AG04449 (cell line): ENCODE results near the gene SCYGR4.

Experiments used
- CTCF ChIA-PET: fragments of 350-600 bp; formaldehyde crosslinking; extraction: SDS; loops from one replicate; lab custom pipeline; 2021; ENCODE audit warnings: antibody characterized with exemption; lab: Yijun Ruan, JAX
- POLR2A ChIA-PET: fragments of 400-600, 350-600 bp; formaldehyde crosslinking; extraction: SDS; loops from one replicate; lab custom pipeline; 2020; ENCODE audit warnings: antibody characterized with exemption, inconsistent platforms; lab: Yijun Ruan, JAX
- DNase-seq: peaks from one replicate; pipeline ENCODE4 v3.0.0-alpha.2; 2010; ENCODE audit warnings: low read depth, low spot score
- H3K4me3 ChIP-seq: 2 replicates; pipeline ENCODE4 v1.5.1; 2011; ENCODE audit warnings: low read depth, mild to moderate bottlenecking, control low read depth, low read length
- TF ChIP-seq, protein P1 (sequence below): IDR thresholded peaks from one replicate; pipeline ENCODE4 v1.5.1; 2011; ENCODE audit warnings: mild to moderate bottlenecking, moderate library complexity, low read length, control low read depth, inconsistent platforms; ENCODE audit not compliant: insufficient read depth; ENCODE audit errors: missing control alignments

The SCYGR4 gene, protein sequence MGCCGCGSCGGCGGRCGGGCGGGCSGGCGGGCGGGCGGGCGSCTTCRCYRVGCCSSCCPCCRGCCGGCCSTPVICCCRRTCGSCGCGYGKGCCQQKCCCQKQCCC

DNA sequence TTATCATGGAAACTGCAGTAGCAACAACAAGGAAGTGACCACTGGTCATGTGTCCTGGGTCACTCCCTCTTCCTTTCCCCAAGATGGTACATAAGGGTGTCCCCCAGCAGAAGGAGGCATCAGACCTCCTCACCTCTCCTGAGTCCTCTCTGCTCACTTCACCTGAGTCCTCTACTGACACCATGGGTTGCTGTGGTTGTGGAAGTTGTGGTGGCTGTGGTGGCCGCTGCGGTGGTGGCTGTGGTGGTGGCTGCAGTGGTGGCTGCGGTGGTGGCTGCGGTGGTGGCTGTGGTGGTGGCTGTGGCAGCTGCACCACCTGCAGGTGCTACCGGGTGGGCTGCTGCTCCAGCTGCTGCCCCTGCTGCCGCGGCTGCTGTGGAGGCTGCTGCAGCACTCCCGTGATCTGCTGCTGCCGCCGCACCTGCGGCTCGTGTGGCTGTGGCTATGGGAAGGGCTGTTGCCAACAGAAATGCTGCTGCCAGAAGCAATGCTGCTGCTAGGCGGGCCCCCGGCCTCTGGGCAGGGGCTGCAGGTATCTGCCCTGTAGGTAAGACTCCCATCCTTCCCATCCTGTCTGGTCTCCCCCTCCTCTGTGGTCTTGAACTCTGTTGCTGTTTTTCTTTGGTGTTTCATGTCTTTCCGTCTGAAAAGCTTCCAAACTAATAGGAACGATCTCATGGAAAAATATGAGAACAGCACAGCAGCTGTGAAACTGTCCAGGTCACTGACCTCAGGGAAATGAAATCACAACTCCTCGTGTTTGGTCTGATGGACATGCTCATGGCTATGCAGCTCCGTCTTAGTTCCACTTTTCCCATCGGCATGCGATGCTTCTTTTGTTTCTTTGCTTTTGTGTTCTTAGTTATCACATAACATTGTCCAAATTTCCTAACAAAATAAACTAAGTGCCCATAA is at the start of gene SCYGR4:
TSS of gene SCYGR4 (plus strand) at position 183 of the 915 bp plus-strand sequence. CDS start at position 183, 0 bp downstream.
- CTCF ChIA-PET, result no interaction called here
- POLR2A ChIA-PET, result no interaction called here

DNA sequence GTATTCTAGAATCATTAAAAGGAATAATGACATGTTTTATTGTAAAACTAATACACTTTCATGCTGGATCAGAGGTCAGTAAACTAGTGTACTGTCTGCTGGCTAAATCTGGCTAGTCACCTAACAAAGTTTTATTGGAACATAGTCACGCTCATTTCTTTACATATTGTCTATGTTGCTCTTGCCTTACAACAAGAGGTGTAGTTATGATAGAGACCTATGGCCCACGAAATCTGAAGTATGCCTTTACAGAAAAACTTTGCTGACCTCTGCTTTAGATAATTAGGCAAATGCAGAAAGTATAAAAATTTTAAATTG is 48.5 kb upstream of the SCYGR4 start:
- no peak overlapping the region for H3K4me3 ChIP-seq
- ChIA-PET POLR2A (no interaction called here), CTCF (no interaction called here)
- TF ChIP-seq, protein P1, sequence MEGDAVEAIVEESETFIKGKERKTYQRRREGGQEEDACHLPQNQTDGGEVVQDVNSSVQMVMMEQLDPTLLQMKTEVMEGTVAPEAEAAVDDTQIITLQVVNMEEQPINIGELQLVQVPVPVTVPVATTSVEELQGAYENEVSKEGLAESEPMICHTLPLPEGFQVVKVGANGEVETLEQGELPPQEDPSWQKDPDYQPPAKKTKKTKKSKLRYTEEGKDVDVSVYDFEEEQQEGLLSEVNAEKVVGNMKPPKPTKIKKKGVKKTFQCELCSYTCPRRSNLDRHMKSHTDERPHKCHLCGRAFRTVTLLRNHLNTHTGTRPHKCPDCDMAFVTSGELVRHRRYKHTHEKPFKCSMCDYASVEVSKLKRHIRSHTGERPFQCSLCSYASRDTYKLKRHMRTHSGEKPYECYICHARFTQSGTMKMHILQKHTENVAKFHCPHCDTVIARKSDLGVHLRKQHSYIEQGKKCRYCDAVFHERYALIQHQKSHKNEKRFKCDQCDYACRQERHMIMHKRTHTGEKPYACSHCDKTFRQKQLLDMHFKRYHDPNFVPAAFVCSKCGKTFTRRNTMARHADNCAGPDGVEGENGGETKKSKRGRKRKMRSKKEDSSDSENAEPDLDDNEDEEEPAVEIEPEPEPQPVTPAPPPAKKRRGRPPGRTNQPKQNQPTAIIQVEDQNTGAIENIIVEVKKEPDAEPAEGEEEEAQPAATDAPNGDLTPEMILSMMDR, result no peak
- DNase-seq, result no peak

More for the DNA sequence above, at the start of gene SCYGR4:
- TF ChIP-seq, protein P1, result no peak
- DNase-seq, result no peak
- no peak within 1 kb of the TSS for H3K4me3 ChIP-seq

DNA sequence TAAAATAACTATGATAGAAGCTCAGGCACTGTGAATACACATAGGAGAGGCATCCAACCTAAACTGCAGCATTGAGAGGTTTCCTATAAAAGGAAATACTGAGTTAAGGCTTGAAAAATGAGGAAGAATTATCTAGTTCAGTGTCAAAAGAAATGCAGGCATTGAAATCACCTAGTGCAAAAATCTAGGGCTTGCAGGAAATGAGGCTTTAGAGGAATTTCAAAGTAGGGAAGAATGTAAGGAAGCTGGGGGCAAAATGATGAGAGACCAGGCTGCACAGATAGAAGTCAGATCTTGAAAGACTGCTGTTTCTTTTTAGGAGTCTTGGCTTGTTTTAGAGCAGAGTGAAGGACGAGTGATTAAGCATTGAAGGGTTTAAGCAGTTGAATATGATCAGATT is 46.7 kb upstream of the SCYGR4 start:
- POLR2A ChIA-PET, result interaction anchor here (0.6 kb wide), 1 partner anchor 157 kb away, joined by 3 read pairs; no protein-coding TSS in a partner anchor
- no peak for DNase-seq

DNA sequence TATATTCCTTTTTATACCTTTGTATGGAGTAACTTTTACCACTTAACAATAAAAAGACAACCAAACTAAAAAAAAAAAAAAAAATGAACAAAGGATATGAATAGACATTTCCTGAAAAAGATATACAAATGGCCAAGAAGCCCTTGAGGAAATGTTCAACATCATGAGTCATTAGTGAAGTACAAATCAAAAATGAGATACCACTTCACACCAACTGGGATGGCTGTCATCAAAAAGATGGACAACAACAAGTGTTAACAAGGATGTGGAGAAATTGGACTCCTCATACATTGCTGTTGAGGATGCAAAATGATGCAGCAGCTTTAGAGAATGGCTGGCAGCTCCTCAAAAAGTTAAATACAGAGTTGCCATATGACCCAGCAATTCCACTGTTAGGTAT is 41.2 kb upstream of the SCYGR4 start:
- no peak for DNase-seq
- ChIA-PET POLR2A (no interaction called here), CTCF (no interaction called here)
- H3K4me3 ChIP-seq, result no peak overlapping the region
- TF ChIP-seq, protein P1, result no peak

More for the DNA sequence above, 46.7 kb upstream of the SCYGR4 start:
- no peak overlapping the region for H3K4me3 ChIP-seq
- CTCF ChIA-PET, result interaction anchor here (1.6 kb wide), 1 partner anchor 196 kb away, joined by 6 read pairs; no protein-coding TSS in a partner anchor
- TF ChIP-seq, protein P1, result no peak

DNA sequence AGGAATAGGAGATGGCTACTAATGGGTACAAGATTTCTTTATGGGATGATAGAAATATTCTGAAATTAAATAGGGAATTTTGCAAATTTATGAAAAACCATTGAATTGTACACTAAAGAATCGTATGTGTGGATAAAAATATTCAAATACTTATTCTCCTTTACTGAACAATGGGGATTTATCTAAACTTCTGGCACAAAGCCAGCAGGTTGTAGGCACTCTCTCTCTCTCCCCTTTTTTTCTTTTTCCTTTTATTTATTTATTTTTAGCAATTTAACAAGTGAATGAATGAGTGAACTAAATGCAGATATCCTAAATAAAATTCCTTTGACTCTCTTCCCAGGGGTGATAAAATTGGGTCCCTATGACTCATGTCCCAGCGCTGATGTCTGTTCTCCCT is 40.5 kb upstream of the SCYGR4 start:
- H3K4me3 ChIP-seq, result no peak overlapping the region
- ChIA-PET CTCF (no interaction called here), POLR2A (no interaction called here)
- TF ChIP-seq, protein P1, result no peak
- DNase-seq, result no peak

DNA sequence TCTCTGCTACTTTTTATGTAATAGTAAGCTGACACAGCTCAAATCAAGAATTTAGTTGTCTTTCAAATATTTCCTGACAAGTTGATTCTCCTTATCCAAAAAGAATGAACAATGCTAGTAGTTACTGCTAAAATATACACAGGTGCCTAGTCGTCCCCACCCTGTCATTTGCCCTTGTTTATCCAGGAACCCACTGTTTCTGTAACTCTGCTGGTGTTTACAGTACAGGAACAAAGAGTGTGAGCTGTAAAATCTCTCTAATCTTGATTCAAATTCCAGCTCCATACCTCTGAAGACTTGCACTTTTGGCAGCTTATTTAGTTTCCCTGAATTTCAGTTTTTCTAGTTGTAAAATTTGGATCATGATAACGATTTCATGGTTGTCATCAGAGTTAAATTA is 39.7 kb upstream of the SCYGR4 start:
- no peak overlapping the region for H3K4me3 ChIP-seq
- no peak for DNase-seq
- TF ChIP-seq, protein P1, result no peak
- CTCF ChIA-PET, result no interaction called here
- POLR2A ChIA-PET, result no interaction called here
